SU-DHL-6 (cell line): ENCODE results near the gene ETDC.

Experiments
- EZH2phosphoT487 ChIP-seq: fragments of 200-600 bp; sonication (generic), shearing (Covaris generic); conservative IDR thresholded peaks from 2 replicates; pipeline ENCODE4 v1.6.1; 2018; ENCODE audit warnings: mild to moderate bottlenecking, antibody characterized with exemption, low read length, moderate library complexity, mixed read lengths
- TF ChIP-seq, protein P1 (sequence below): fragments of 200-600 bp; sonication (generic); IDR thresholded peaks from one replicate; pipeline ENCODE4 v1.5.1; 2017; ENCODE audit warnings: antibody characterized with exemption, mild to moderate bottlenecking, low read length, moderate library complexity; ENCODE audit not compliant: insufficient read depth, poor library complexity, severe bottlenecking

DNA sequence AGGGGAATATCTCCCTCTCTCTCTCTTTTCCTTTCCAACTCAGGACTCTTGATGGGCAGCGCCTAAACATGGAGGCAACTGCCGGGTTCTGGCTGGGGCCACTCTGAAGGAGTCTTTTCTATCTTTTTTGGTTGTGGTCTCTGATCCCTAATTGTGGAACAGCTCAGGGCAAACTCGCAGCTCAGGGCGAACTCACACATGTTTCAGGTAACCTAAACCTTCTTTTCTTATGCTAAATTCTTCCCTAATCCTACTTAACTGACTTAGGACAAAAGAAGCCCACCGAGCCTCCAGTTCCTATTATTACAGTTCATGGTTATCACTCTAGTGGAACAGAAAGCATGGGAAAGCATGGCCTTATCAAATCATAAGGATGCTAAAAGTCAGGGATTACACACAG lies 36.1 kb upstream of the ETDC start:
- TF ChIP-seq, protein P1, sequence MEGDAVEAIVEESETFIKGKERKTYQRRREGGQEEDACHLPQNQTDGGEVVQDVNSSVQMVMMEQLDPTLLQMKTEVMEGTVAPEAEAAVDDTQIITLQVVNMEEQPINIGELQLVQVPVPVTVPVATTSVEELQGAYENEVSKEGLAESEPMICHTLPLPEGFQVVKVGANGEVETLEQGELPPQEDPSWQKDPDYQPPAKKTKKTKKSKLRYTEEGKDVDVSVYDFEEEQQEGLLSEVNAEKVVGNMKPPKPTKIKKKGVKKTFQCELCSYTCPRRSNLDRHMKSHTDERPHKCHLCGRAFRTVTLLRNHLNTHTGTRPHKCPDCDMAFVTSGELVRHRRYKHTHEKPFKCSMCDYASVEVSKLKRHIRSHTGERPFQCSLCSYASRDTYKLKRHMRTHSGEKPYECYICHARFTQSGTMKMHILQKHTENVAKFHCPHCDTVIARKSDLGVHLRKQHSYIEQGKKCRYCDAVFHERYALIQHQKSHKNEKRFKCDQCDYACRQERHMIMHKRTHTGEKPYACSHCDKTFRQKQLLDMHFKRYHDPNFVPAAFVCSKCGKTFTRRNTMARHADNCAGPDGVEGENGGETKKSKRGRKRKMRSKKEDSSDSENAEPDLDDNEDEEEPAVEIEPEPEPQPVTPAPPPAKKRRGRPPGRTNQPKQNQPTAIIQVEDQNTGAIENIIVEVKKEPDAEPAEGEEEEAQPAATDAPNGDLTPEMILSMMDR = no peak
- no peak for TF ChIP-seq EZH2phosphoT487
